ENCODE data around the gene KRTAP2-3. TPM values are rescaled to one million over a fixed set of nuclear protein-coding genes. Genes with fewer than 3 reads are reported as not detected.
"Not testable (repeated sequence)": the region's sequence is repeated elsewhere in the genome, so short reads cannot be mapped to it uniquely, and the experiment has no call there.

The KRTAP2-3 gene
- total RNA-seq, 1 experiment from 2014 or later, result not detected

GRCh38 chr17:41040783-41041571 is 18.9 kb downstream of the KRTAP2-3 start, which contains the start of gene KRTAP1-1:
Gene KRTAP1-1 (minus strand): TSS chr17:41041450. CDS start chr17:41041397, 53 bp downstream.
- DNase-seq (ENCODE audit: extremely low read depth, low read depth), result not testable (repeated sequence)

DNA sequence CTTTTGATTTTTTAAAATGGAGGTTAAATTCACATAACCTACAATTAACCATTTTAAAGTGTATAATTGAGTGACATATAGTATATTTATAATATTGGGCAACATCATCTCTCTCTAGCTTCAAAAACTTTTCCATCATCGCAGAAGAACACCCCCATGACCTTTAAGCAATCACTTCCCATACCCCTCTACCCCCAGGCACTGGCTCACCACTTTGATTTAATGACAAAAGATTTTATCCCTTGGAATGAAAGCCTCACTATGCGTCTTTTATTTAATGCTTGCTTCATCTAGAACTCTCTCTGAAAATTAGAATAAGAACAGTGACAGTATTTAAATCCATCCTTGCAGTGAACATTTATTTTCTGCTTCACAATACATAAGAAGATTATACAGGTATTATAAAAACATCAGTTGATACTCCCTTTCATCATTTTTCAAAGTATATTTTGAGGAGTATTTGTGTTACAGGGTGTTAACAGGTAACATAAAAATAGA is 22.0 kb downstream of the KRTAP2-3 start:
- no peak for DNase-seq (ENCODE audit: extremely low read depth, low read depth)

DNA sequence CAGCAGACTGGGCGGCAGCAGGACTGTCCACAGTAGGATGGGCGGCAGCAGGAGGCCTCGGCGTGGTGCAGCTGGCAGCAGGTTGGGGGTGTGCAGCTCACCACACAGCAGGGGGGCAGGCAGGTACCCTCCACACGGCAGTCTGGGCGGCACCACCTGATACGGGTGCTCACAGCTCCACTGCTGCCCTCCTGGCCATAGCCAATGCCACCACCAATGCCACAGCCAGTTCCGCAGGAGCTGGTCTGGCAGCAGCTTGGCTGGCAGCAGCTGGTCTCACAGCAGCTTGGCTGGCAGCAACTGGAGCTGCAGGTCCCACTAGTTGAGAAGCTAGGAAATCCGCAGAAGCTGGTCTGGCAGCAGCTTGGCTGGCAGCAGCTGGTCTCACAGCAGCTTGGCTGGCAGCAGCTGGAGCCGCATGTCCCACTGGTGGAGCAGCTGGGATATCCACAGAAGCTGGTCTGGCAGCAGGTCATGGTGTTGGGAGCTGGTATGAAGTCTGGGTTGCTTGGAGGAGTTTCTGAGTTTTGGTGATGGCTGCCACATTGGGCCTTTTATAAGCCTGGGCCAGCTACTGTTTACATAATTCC is 25.5 kb downstream of the KRTAP2-3 start, which contains the start of gene KRTAP1-3:
Gene KRTAP1-3, minus strand, starts transcription at position 529 of the 590 bp plus-strand sequence. Its CDS starts 53 bp downstream, at position 476.
- DNase-seq (ENCODE audit: extremely low read depth, low read depth), result not testable (repeated sequence)

DNA sequence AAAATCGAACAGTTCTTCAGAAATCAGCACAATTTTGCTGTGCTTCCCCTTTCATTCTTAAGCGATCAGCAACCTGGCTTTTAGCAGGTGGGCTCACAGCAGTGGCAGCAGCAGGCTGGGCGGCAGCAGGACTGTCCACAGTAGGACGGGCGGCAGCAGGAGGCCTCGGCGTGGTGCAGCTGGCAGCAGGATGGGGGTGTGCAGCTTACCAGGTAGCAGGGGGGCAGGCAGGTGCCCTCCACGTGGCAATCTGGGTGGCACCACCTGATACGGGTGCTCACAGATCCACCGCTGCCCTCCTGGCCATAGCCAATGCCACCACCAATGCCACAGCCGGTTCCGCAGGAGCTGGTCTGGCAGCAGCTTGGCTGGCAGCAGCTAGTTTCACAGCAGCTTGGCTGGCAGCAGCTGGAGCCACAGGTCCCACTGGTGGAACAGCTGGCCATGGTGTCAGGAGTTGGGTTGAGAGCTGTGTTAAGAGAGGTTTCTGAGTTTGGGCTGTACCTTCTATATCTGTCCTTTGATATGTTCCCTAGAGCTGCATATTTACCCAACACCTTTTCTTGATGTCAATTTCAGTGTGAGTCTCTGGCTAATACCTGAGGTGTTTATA is 30.2 kb downstream of the KRTAP2-3 start, which contains the start of gene KRTAP1-4:
Gene KRTAP1-4, minus strand, starts transcription at position 563 of the 613 bp plus-strand sequence. Its CDS starts 117 bp downstream, at position 446.
- DNase-seq (ENCODE audit: extremely low read depth, low read depth), result no peak

DNA sequence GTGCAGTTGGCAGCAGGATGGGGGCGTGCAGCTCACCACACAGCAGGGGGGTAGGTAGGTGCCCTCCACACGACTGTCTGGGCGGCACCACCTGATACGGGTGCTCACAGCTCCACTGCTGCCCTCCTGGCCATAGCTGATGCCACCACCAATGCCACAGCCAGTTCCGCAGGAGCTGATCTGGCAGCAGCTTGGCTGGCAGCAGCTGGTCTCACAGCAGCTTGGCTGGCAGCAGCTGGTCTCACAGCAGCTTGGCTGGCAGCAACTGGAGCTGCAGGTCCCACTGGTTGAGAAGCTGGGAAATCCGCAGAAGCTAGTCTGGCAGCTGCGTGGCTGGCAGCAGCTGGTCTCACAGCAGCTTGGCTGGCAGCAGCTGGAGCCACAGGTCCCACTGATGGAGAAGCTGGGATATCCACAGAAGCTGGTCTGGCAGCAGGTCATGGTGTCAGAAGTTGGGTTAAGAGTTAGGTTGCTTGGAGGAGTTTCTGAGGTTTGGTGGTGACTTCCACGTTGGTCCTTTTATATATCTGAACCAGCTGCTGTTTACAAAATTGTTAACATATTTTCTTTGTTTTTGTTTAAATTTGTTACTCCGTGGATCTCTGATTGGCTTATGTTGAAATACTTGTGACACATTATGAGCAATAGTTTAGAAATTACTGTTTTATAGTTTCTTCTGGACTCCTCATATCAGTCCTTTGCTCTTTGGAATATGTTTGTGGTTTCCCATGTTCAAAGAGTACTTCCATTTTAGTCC is 33.0 kb downstream of the KRTAP2-3 start, which contains the start of gene KRTAP1-5:
Gene KRTAP1-5, minus strand, starts transcription at position 494 of the 757 bp plus-strand sequence. Its CDS starts 53 bp downstream, at position 441.
- DNase-seq (ENCODE audit: extremely low read depth, low read depth), result no peak

DNA sequence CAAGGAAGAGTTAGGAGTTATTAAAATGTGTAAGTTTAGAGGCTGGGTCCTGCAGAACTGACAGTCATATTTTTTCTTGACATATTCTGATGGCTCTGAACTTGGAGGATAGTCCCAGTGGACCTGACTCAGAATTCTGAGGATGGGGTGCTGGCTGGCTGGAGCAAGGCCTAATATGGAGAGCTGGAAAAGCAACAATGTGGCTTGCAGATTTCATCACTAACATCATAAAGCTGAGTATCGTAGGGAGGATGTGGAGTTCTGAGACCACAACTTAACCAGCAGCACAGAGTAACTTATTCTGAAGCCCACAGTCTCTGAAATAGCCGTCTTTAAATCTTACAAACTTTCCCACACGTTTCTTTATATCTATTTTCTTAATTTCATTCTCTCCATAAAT is 35.2 kb downstream of the KRTAP2-3 start:
- DNase-seq (ENCODE audit: extremely low read depth, low read depth), result no peak

DNA sequence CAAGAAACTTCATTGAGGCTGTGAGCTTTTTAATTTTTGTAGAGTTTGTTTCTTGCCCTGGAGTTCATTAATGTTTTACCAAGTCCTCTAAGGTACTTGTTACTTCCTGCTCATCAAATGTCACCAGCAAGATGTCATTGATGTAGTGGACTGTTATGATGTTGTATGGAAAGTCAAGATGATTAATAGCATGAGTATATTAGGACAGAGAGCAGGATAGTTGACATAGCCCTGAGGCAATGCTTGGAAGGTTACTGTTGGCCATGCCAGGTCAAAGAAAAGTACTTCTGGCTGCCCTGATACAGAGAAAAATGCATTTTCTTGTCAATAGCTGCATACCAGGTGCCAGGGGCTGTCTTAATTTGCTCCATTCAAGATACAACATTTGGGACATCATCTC is 39.6 kb downstream of the KRTAP2-3 start:
- no peak for DNase-seq (ENCODE audit: extremely low read depth, low read depth)

DNA sequence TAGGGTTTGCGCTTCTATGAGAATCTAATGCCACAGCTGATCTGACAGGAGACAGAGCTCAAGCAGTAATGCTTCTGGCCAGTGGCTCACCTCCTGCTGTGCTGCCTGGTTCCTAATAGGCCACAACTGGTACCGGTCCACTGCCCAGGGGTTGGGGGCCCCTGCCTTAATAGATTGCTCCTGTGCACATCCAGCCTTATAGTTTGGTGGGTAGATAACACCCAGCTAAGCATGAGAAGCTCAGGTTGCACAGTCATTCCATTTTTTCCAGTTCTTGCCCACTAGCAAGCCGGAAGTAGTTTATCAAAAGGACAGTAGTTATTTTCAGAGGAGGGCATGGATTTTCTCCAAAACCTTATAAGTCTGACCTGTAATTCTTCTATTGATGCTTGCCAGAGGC is 40.5 kb downstream of the KRTAP2-3 start:
- DNase-seq (ENCODE audit: extremely low read depth, low read depth), result no peak

DNA sequence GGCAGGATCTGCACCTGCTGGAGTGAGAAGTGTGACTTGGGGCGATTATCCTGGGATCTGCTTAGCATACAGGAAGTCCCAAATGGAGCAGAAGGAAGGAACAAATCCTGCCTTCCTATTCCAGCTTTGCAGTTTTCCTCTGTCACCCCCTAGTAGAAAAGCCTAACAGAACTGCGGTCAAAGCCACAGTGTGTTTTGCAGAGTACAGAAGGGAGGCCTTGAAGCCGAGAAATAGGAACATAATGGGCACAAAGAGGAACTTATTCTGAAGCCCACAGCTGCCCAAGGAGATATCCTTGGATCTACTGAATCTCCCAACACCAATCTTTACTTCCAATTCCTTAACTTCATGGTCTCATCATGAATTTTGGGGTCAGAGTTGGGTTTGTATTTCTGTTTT is 41.4 kb downstream of the KRTAP2-3 start:
- DNase-seq (ENCODE audit: extremely low read depth, low read depth), result no peak

DNA sequence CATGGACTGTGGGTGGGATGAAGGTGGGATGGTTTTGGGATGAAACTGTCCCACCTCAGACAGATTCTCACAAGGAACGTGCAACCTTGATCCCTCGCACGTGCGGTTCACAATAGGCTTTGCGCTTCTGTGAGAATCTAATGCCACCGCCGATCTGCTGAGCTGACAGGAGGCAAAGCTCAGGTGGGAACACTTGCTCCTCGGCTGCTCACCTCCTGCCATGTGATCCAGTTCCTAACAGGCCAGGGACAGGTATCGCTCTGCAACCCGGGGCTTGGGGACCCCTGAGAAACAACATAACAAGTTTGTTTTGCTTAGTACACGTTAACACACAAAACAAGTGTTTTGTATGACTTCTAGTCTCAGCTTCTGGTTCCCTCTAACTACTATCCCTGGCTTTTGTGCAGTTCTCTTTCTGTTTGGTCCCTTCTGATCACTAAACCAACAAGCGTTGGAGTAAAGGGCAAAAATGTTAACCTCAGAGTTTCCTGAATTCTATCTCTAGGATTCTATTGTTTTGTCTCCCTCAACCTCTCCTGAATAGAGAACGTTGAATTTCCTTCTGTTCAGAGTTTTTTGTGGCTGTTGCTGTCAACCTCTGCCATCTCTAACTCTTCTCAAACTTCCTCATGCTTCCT is 43.2 kb downstream of the KRTAP2-3 start:
- no peak for DNase-seq (ENCODE audit: extremely low read depth, low read depth)

DNA sequence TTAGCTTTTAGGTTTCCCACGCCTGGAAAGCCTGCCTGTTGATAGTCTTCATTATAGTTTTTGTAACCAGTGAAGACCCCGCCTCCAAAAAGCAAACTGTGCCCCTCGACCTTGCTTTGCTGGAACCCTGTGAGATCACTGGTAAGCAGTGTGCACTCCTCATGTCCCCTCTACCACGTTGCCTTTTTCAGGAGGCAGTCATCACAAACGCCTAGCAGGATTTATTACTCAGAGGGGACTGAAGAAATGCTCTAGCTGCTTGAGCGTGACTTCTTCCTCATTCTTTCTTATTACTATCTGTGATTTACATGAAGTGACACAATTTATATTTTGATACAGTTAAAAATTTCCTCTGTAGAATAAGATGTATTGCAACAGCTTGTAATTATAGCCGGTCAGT is 44.5 kb downstream of the KRTAP2-3 start:
- DNase-seq (ENCODE audit: extremely low read depth, low read depth), result no peak

DNA sequence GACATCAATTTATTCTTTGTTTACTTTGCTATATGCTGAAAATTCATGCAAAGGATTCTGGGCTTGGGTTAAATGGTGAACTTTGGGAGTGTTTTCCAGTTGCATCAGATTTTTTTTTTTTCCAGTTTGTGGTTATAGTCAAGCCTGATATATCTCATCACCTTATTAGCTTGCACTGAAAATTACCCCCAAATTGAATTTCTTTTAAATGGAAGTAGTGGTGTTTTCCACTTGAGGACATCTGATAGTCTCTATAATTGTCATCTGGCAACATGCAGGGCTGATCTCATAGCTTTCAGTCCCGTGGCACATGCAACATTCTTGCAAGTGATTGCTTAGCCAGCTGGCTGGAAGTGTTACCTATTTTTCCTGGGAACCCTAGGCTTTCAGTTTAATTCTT is 46.3 kb downstream of the KRTAP2-3 start:
- no peak for DNase-seq (ENCODE audit: extremely low read depth, low read depth)

GRCh38 chr17:41013181-41013580 is 46.7 kb downstream of the KRTAP2-3 start:
- DNase-seq (ENCODE audit: extremely low read depth, low read depth), result no peak

DNA sequence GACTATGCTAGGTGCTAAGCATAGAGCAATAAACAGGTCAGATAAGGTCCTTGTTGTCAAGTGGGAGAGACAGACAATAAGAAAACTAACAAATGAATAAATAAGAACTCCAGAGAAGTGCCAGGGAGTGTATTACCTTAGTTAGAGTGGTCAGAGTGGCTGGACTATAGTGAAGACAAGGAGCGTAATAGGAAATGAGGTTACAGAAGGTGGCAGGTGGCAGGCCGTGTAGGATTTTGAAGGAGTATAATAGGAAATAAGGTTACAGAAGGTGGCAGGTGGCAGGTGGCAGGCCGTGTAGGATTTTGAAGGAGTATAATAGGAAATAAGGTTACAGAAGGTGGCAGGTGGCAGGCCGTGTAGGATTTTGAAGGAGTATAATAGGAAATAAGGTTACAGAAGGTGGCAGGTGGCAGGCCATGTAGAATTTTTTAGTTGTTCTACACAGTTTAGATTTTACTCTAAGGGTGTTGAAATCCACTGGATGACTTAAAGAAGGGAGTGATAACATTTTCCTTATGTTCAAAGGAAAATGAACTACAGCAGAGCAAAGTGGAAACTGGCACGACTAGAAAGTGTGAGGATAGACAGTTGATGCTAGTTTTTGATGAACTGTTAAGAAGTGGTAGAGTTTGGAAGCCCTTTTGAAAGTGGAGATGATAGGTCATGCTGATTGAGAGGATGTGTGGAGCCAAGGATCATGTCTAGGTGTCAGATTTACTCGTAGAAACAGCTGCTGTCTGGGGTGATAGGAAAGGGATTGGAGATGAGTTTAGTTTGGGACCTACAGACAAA is 47.4 kb downstream of the KRTAP2-3 start:
- no peak for DNase-seq (ENCODE audit: extremely low read depth, low read depth)

DNA sequence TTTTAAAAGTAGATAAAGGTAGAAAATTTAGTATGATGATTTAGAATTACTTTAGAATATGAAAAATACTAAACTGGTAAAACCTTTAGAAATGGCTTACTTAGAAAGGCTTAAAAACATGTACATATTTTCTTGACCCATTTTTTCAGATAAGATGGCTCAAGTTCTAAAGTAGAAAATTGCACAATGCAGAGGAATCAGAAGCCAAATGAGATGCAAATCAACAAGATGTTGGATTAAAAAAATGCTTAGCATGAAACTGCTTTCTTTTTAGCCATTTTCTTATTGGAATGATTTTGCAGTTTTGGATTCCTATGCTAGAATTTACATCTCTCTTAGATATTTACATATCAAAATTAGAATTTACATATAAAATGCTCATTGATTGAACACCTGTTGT is 49.5 kb downstream of the KRTAP2-3 start:
- no peak for DNase-seq (ENCODE audit: extremely low read depth, low read depth)

GRCh38 chr17:41009936-41010335 is 50.0 kb downstream of the KRTAP2-3 start:
- no peak for DNase-seq (ENCODE audit: extremely low read depth, low read depth)

DNA sequence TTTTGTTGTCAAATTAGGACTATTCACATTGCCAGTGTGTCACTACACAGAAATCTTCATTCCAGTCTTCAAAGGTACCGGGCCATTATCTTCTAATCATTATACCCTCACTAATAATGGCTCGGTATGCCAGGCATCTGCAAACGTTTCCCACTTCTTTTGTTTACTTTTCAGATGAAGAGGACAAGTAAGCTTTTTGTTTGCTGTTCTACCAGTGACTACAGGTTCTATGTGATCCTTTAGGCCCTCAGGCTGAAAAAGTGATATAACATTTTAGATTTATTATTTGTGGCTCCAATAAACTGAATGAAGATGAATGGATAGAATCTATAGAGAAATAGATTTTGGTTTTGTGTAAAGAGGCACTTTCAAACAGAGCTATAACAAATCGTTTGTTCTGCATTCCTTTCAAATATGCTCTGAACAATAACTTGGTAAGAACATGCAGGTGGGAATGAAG is 50.6 kb downstream of the KRTAP2-3 start:
- DNase-seq (ENCODE audit: extremely low read depth, low read depth), result no peak
